DMS153 treated with DMSO at 0.1 percent for 48 hours (cell line): ENCODE data around the gene SEMA3A.
"Not testable (repeated sequence)": the region's sequence is repeated elsewhere in the genome, so short reads cannot be mapped to it uniquely, and the experiment has no call there.

ENCODE experiments used
- DNase-seq: peaks from one replicate; lab custom pipeline; 2025; ENCODE audit not compliant: unreplicated experiment; lab: John Stamatoyannopoulos, UW

SEMA3A gene

GRCh38 chr7:84194484-84195271 lies at the start of gene SEMA3A:
Gene SEMA3A, minus strand, starts transcription at chr7:84194789. Its CDS starts 203 bp downstream, at chr7:84194586.
- peak; percentile 10 for DNase-seq

- not testable (repeated sequence) for DNase-seq
Observed at GRCh38 chr7:84243037-84243436, 48.4 kb upstream of the SEMA3A start.

GRCh38 chr7:84238596-84238995 lies 44.0 kb upstream of the SEMA3A start:
- DNase-seq, result no peak

GRCh38 chr7:84237533-84238173 lies 43.1 kb upstream of the SEMA3A start:
- no peak for DNase-seq

DNA sequence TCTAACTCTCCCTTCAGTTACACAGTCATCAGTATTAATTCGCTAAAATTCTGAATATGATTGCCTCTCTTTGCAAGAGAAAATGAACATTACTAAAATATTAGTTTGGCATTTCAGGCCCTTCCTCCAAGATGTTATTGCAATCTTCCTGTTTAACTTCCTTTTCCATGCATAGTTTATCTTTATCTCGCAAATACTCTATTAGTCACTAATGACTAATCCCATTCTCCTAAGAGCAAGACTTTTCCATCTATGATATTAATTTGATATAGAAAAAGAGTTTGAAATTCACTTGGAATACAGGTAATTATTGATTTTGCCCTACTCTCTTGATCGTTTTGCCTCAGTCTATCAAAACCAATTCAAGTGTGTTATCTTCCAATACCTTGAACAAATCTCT lies 41.8 kb upstream of the SEMA3A start:
- no peak for DNase-seq

DNA sequence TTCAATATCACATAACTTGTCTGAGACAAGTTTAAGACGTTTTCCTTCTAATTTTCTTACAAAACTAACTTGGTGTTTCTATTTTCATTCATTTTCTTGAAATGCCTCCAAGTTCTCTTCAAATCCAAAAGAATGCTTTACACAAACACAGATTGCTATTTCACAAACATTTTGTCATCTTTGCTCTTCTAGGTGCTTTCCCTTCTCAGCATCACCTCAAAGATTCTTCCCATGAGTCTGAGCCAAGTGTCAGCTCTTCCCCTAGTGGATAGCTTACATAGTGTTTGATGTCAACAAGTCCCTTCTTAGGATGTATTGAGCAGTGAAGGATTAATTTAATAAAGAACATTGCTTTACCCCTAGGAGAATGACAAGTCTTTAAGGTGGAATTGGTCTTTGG lies 38.1 kb upstream of the SEMA3A start:
- DNase-seq, result no peak

GRCh38 chr7:84231157-84231556 lies 36.6 kb upstream of the SEMA3A start:
- DNase-seq, result no peak

DNA sequence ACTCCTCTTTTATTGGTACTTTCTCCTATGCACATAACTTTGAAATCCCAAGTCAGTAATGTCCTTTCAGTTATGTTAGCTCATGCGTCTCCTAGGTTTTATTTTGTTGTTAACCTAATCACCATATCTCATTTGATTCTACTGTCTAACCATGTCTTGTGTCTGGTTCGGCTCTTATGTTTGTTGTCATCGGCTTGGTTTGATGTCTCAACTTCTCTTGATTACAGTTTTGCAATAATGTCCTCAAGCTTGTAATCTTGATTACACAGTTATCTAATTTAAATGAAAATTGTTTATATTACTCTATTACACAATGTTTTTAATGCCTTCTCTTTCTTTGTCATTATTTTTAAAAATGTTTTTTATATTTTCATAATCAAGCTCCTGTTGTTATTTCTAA lies 35.9 kb upstream of the SEMA3A start:
- DNase-seq, result no peak

DNA sequence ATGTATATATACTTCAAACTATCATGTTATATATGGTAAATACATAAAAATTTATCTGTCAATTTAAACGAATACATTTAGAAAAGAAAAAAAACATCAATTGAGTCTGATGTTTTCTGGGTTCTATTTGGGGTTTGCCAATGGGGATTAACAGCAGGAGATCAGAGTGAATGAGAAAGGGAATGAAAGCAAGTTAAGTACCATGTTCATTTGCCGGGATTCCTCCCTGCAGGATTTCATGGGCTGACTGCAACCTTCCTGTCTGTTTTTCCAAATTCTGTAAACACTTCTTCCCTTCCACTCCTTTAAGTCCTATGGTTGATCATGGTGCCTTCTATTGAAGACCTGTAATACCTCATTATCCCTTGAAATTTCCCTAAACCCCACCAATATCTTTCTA lies 33.9 kb upstream of the SEMA3A start:
- DNase-seq, result no peak

DNA sequence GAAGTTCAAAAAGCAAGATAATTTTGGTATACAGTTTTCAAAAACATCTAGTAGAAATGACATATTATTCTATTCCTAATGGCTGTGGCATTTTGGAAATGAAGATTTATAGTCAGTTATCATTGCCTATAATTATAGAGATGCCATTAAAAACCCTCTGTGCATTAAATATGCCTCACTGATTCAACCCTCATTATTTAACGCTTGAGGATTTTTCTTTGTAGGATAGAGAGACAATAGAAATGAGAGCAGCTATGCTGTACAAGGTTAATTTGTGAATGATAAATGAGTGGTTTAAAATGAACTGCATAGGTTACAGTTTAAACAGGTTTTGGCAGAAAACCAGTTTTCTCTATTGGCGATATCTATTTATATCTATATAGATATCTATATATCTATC lies 32.2 kb upstream of the SEMA3A start:
- no peak for DNase-seq

- DNase-seq, result no peak
Observed at GRCh38 chr7:84224505-84224904, 29.9 kb upstream of the SEMA3A start.

GRCh38 chr7:84219310-84219709 lies 24.7 kb upstream of the SEMA3A start:
- DNase-seq, result no peak

DNA sequence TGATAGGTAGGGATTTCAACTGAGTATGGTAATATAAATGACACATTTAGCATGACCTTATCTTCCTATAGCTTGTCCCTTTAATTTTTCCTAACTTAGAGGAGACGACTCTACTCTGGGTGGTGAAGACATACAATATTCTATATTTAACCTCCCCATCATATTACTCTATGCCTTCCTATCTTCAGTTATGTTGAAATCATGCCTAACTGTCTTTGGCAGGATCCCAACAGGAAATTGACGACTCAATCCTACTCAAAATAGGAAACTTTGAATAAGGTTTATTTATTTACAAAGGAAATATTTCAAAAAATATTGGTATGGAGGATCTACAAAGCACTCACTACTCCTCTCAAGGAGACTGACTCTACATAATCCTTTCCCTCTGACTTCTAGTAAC lies 24.1 kb upstream of the SEMA3A start:
- DNase-seq, result no peak

DNA sequence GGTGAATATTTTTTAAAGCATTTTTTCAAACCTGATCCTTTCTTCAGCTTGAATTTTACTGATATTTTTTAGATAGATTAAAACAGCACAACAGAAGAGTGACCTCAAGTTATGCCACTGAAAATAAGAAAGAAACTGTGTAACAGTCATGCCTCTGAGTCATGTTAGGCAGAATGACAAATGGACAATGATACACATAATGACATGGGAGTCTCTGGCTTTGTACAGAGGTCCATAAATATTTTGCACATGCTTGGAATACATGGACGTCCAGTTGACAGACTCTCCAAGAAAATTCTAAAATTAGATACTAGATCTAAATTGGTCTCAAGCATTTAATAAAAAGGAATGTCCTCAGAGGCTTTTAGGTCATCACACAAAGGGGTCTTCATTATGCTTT lies 21.9 kb upstream of the SEMA3A start:
- no peak for DNase-seq

DNA sequence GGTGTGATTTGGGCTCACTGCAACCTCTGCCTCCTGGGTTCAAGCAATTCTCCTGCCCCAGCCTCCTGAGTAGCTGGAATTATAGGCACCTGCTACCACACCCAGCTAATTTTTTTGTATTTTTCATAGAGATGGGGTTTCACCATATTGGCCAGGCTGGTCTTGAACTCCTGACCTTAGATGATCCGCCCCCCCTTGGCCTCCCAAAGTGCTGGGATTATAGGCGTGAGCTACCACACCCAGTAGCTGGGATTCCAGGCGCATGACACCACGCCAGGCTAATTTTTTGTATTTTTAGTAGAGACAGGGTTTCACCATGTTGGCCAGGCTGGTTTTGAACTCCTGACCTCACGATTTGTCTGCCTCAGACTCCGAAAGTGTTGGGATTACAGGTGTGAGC lies 20.2 kb upstream of the SEMA3A start:
- not testable (repeated sequence) for DNase-seq

- no peak for DNase-seq
Observed at GRCh38 chr7:84210301-84210700, 15.7 kb upstream of the SEMA3A start.

DNA sequence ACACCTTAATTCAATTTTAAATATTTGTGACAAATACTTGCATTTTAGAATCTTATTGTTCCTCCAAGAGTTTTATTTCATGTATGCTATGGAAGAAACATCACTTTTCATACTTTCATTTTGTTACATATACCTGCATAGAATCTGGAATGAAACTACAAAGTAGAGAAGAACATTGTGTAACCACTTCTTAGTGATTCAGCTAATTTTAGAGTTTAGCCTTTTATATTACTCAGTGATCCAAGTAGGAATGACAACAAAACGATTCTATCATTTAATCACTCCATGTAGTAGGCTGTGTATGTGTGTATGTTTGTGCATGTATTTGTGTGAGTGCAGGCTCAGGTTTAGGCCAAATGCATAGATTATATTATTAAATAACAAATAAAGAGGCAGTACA lies 14.4 kb upstream of the SEMA3A start:
- DNase-seq, result no peak

DNA sequence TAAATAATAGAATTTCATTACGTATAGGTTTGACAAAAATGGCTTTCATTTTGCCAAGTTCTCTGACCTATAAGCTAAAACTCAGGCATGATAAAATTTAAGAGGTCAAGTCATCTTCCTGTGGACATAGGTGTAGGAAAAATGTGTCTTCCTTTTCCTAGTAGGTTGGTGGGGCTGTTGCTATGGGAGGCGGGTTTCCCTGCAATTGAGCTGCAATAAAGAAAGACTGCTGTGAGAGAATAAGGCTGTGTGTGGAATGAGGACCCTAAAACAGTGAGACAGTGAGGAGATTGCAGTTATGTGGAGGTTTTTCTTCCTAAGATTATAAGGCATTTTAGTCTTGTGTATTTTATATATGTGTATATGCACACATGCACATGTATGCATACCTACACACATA lies 13.0 kb upstream of the SEMA3A start:
- no peak for DNase-seq

- no peak for DNase-seq
Observed at GRCh38 chr7:84207025-84207424, 12.4 kb upstream of the SEMA3A start.

DNA sequence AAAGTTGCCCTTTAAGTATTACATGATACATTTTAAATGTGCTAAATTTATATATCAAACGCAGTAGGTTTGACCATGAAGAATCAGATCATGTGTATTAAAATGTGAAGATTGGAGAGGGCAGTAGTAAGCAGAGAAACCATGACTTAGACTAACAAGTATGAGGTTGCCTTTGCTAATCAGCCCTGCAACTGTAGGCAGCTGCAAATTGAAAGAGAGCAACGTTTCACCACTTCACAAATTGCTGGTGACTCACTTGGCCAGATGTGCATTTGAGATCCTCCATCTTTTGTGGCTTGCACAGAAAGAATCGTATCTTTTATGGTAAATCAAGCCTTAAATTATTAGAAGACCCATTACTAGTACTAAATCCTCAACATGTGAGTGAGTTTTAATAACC lies 10.1 kb upstream of the SEMA3A start:
- no peak for DNase-seq

- no peak for DNase-seq
Observed at GRCh38 chr7:84202855-84203254, 8.3 kb upstream of the SEMA3A start.

DNA sequence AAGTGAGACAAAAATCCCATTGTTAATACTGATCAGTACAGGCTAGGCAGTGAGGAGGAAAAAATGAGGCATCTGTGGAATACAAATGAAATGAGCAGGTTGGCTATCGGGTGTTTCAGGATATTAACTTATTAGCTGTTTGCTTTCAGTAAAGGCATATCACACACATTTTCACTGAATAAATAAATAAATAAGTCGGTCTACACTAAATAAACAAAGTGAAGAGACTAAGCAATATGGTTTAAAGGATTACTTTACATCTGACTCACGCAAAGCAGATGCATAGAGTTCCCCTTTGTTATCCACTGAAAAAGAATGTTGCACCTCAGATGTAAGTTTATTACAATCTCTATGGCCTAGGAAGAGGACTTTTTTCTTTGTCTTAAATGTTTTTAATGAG lies 6.3 kb upstream of the SEMA3A start:
- DNase-seq, result no peak

DNA sequence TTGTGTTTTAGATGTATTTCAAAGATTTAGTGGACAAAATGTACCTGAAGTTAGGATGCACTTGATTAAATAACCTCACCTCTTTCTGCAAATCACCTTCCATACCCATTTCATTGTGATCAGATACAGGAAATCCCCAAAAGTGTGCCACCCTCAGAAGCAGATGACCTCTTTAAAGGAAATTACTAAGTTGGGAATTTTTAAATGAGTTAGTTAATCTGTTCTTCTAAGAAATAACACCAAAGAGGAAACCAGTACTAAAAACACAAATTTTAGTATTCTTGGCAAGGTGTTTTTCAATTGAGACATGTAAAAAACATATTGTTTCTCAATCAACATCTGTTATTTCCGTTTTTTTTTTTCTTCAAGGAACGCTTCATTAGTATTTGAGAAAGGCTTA lies 4.6 kb upstream of the SEMA3A start:
- no peak for DNase-seq
